Trophoblast cell (in vitro differentiated cells and primary cell): ENCODE results near the gene ABCF3.
A peak's percentile ranks its signal among the peaks of the same experiment; 100 is the strongest.

Experiments used
- DNase-seq, 2 donors: peaks; one replicate each; pipeline ENCODE4 v3.0.0-alpha.2; 2016
- H2AFZ ChIP-seq: 2 replicates; pipeline ENCODE4 v1.6.1; 2013; ENCODE audit warnings: low read length, moderate library complexity, mild to moderate bottlenecking; ENCODE audit not compliant: insufficient read depth, poor library complexity
- H2AK5ac ChIP-seq: 2 replicates; pipeline ENCODE4 v1.6.1; 2013; ENCODE audit warnings: mild to moderate bottlenecking, low read length
- H2BK120ac ChIP-seq: 2 replicates; pipeline ENCODE4 v1.6.1; 2013; ENCODE audit warnings: low read length, mild to moderate bottlenecking, moderate library complexity; ENCODE audit not compliant: insufficient read depth, poor library complexity
- H2BK12ac ChIP-seq: 2 replicates; pipeline ENCODE4 v1.6.1; 2013; ENCODE audit warnings: mild to moderate bottlenecking, low read length, moderate library complexity
- H2BK5ac ChIP-seq: 2 replicates; pipeline ENCODE4 v1.6.1; 2013; ENCODE audit warnings: low read length, low read depth, moderate library complexity, mild to moderate bottlenecking; ENCODE audit not compliant: poor library complexity
- H3K14ac ChIP-seq: 2 replicates; pipeline ENCODE4 v1.6.1; 2013; ENCODE audit warnings: mild to moderate bottlenecking, low read length
- H3K18ac ChIP-seq: 2 replicates; pipeline ENCODE4 v1.6.1; 2013; ENCODE audit warnings: mild to moderate bottlenecking, low read length
- H3K23ac ChIP-seq: 2 replicates; pipeline ENCODE4 v1.6.1; 2013; ENCODE audit warnings: low read length
- H3K27ac ChIP-seq: 2 replicates; pipeline ENCODE4 v1.5.1; 2013; ENCODE audit warnings: low read depth, mild to moderate bottlenecking, inconsistent platforms, low read length, moderate library complexity
- H3K27me3 ChIP-seq: 2 replicates; pipeline ENCODE4 v1.6.1; 2013; ENCODE audit warnings: inconsistent platforms, mild to moderate bottlenecking, low read length, moderate library complexity; ENCODE audit not compliant: insufficient read depth
- H3K36me3 ChIP-seq, 2 experiments: 1 replicate in 1 of 2; 2 replicates in 1 of 2; pipeline ENCODE4 v1.6.1; 2013; ENCODE audit warnings: low read length in 2 of 2, mild to moderate bottlenecking in 2 of 2, moderate library complexity in 1 of 2; ENCODE audit not compliant: insufficient read depth in 2 of 2, control insufficient read depth in 1 of 2
- H3K4ac ChIP-seq: 2 replicates; pipeline ENCODE4 v1.6.1; 2013; ENCODE audit warnings: low read depth, mild to moderate bottlenecking, low read length, moderate library complexity
- H3K4me1 ChIP-seq, 2 experiments: 1 replicate in 1 of 2; 2 replicates in 1 of 2; pipeline ENCODE4 v1.6.1; 2013; ENCODE audit warnings: low read length in 2 of 2, mild to moderate bottlenecking in 2 of 2, moderate library complexity in 1 of 2; ENCODE audit not compliant: insufficient read depth in 2 of 2, control insufficient read depth in 1 of 2
- H3K4me2 ChIP-seq: 2 replicates; pipeline ENCODE4 v1.6.1; 2013; ENCODE audit warnings: inconsistent platforms, mild to moderate bottlenecking, low read length, moderate library complexity
- H3K4me3 ChIP-seq: 2 replicates; pipeline ENCODE4 v1.5.1; 2013; ENCODE audit warnings: mild to moderate bottlenecking, low read depth, low read length, inconsistent platforms
- H3K79me1 ChIP-seq: one replicate; pipeline ENCODE4 v1.6.1; 2013; ENCODE audit warnings: low read length
- H3K79me2 ChIP-seq: 2 replicates; pipeline ENCODE4 v1.6.1; 2013; ENCODE audit warnings: low read length, mild to moderate bottlenecking; ENCODE audit not compliant: control insufficient read depth, insufficient read depth, poor library complexity
- H3K9ac ChIP-seq: 2 replicates; pipeline ENCODE4 v1.6.1; 2013; ENCODE audit warnings: mild to moderate bottlenecking, low read length
- H3K9me3 ChIP-seq: 2 replicates; pipeline ENCODE4 v1.6.1; 2013; ENCODE audit warnings: low read depth, mild to moderate bottlenecking, control low read depth, inconsistent platforms, low read length; ENCODE audit not compliant: insufficient read depth
- H4K12ac ChIP-seq: 2 replicates; pipeline ENCODE4 v1.6.1; 2013; ENCODE audit warnings: low read depth, mild to moderate bottlenecking, low read length, moderate library complexity
- H4K8ac ChIP-seq: 2 replicates; pipeline ENCODE4 v1.6.1; 2013; ENCODE audit warnings: low read depth, mild to moderate bottlenecking, low read length, moderate library complexity
- H4K91ac ChIP-seq: one replicate; pipeline ENCODE4 v1.6.1; 2013; ENCODE audit warnings: low read depth, mild to moderate bottlenecking, low read length, moderate library complexity
- WGBS: extraction: QIAGEN DNeasy Blood & Tissue Kit; methylation state at CpG from one replicate; pipeline ENCODE4 v1.1.7; 2013; ENCODE audit warnings: missing lambda C conversion rate; ENCODE audit not compliant: insufficient read length, insufficient coverage; ENCODE audit errors: extremely low coverage; 5-methylcytosine and 5-hydroxymethylcytosine counted together

ABCF3 gene

GRCh38 chr3:184238246-184238818, 52.3 kb downstream of the ABCF3 start:
- peaks cover 8 to 12% of the 10 kb centered on the region in 2 experiments for H3K36me3 ChIP-seq
- H3K79me2 ChIP-seq: no peaks in the 10 kb centered on the region
- H3K14ac ChIP-seq: no peak overlapping the region
- no peak overlapping the region for H3K23ac ChIP-seq
- no peak overlapping the region for H2BK120ac ChIP-seq
- H3K4me1 ChIP-seq: no peaks in the 10 kb centered on the region
- no peaks in the 10 kb centered on the region for H3K79me1 ChIP-seq
- H4K8ac ChIP-seq: no peak overlapping the region
- no peak overlapping the region for H3K4ac ChIP-seq
- no peak overlapping the region for H3K4me3 ChIP-seq
- no peaks in the 10 kb centered on the region for H3K9me3 ChIP-seq
- H3K9ac ChIP-seq: no peak overlapping the region
- H2AFZ ChIP-seq: no peak overlapping the region
- no peak overlapping the region for H3K18ac ChIP-seq
- no peak overlapping the region for H3K4me2 ChIP-seq
- no CpG with 5 or more reads among the region's 13 CpGs for WGBS
- no peak overlapping the region for H2BK5ac ChIP-seq
- no peak for DNase-seq
- no peak overlapping the region for H2BK12ac ChIP-seq
- H3K27me3 ChIP-seq: no peaks in the 10 kb centered on the region
- no peak overlapping the region for H4K12ac ChIP-seq
- no peak overlapping the region for H2AK5ac ChIP-seq
- H3K27ac ChIP-seq: no peak overlapping the region
- no peak overlapping the region for H4K91ac ChIP-seq

GRCh38 chr3:184239221-184239620, 53.2 kb downstream of the ABCF3 start:
- Histone ChIP-seq H3K27me3 (no peaks in the 10 kb centered on the region), H2AFZ (no peak overlapping the region), H4K91ac (no peak overlapping the region), H3K23ac (no peak overlapping the region), H3K27ac (no peak overlapping the region), H3K14ac (no peak overlapping the region), H3K4ac (no peak overlapping the region), H3K18ac (no peak overlapping the region), H2BK12ac (no peak overlapping the region), H2AK5ac (no peak overlapping the region), H4K12ac (no peak overlapping the region), H4K8ac (no peak overlapping the region), H2BK5ac (no peak overlapping the region), H3K4me1 (no peaks in the 10 kb centered on the region), H3K79me1 (no peaks in the 10 kb centered on the region), H3K36me3 (peaks cover 16 to 21% of the 10 kb centered on the region in 2 experiments), H3K4me3 (no peak overlapping the region), H3K9ac (no peak overlapping the region), H3K9me3 (no peaks in the 10 kb centered on the region), H3K79me2 (no peaks in the 10 kb centered on the region), H2BK120ac (no peak overlapping the region), H3K4me2 (no peak overlapping the region)
- no CpG with 5 or more reads among the region's 8 CpGs for WGBS
- DNase-seq: no peak

DNA sequence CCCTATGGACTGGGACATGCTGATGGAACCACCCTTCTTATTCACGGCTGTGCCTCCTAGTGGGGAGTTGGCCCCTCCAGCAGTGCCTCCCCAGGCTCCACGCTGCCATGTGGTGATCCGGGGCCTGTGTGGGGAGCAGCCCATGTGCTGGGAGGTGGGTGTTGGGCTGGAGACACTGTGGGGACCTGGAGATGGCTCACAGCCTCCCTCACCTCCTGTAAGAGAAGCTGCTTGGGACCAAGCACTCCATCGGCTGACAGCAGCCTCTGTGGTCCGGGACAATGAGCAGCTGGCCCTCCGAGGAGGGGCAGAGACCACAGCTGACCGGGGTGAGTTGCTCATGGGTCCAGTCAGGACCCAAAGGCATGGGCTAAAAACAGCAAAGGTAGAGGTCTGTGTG, 53.7 kb downstream of the ABCF3 start:
- Histone ChIP-seq H3K27me3 (no peaks in the 10 kb centered on the region), H3K36me3 (peaks cover 20 to 25% of the 10 kb centered on the region in 2 experiments), H2AK5ac (no peak overlapping the region), H2BK5ac (no peak overlapping the region), H3K27ac (no peak overlapping the region), H3K4me3 (no peak overlapping the region), H3K9me3 (no peaks in the 10 kb centered on the region), H4K8ac (no peak overlapping the region), H2BK120ac (no peak overlapping the region), H3K4me2 (no peak overlapping the region), H4K91ac (no peak overlapping the region), H3K9ac (no peak overlapping the region), H3K79me2 (no peaks in the 10 kb centered on the region), H2AFZ (no peak overlapping the region), H3K14ac (no peak overlapping the region), H3K4me1 (no peaks in the 10 kb centered on the region), H3K79me1 (no peaks in the 10 kb centered on the region), H2BK12ac (no peak overlapping the region), H3K23ac (no peak overlapping the region), H3K4ac (no peak overlapping the region), H3K18ac (no peak overlapping the region), H4K12ac (no peak overlapping the region)
- WGBS: no CpG with 5 or more reads among the region's 7 CpGs
- DNase-seq: no peak

DNA sequence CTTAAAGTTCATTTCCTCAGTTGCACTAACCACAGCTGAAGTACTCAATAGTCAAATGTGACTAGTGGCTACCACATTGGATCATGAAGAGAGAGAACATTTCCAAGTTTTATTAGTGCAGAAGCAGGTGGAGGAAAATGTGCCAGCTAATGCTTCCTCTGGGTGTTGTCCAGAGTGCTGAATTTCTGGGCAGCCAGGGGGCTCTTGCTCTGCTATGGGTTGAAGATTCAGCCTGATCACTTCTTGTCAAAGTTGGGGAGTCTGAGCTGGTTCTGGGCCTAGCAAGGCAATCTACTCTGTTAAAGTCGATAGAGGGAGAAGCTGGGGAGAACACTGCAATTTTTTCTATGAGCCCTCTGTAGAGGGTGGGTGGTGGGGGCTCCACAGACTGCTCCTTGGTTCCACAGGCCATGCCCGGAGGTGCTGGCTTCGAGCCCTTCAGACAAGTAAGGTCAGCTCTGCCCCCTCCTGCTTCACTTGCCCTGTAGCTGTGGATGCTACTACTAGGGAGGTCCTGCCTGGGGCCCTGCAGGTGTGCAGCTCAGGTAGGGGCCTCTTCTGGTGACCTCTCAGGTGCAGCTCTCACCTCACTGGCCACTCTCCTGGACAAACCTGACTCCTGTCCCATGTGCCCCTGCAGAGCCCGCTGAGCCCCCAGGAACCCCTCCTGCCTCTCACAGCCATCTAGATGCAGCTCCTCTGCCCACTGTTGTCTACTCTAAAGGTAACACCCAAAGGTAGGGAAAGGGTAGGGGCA, 54.6 kb downstream of the ABCF3 start:
- Histone ChIP-seq H3K27me3 (no peaks in the 10 kb centered on the region), H3K79me2 (no peaks in the 10 kb centered on the region), H3K36me3 (peaks cover 27 to 33% of the 10 kb centered on the region in 2 experiments), H3K9me3 (no peaks in the 10 kb centered on the region), H2BK12ac (no peak overlapping the region), H4K91ac (no peak overlapping the region), H3K23ac (no peak overlapping the region), H3K4me3 (no peak overlapping the region), H3K79me1 (no peaks in the 10 kb centered on the region), H4K8ac (no peak overlapping the region), H2BK120ac (no peak overlapping the region), H3K18ac (no peak overlapping the region), H3K4ac (no peak overlapping the region), H2AFZ (no peak overlapping the region), H2BK5ac (no peak overlapping the region), H3K4me1 (no peaks in the 10 kb centered on the region), H3K4me2 (no peak overlapping the region), H3K14ac (no peak overlapping the region), H3K27ac (no peak overlapping the region), H2AK5ac (no peak overlapping the region), H4K12ac (no peak overlapping the region), H3K9ac (no peak overlapping the region)
- WGBS: no CpG with 5 or more reads among the region's 4 CpGs
- peak in 1 of 2 donors; percentile 25 for DNase-seq
